Activated CD4-positive, alpha-beta T cell treated with anti-CD3 and anti-CD28 coated beads, Interleukin-2, amount 50 U/mL, for 48 hours (primary cell): ENCODE measurements around the gene MYLK2.

Source experiments
- DNase-seq, 2 experiments: peaks; one replicate each; pipeline ENCODE4 v3.0.0-alpha.2; 2020

Gene MYLK2

DNA sequence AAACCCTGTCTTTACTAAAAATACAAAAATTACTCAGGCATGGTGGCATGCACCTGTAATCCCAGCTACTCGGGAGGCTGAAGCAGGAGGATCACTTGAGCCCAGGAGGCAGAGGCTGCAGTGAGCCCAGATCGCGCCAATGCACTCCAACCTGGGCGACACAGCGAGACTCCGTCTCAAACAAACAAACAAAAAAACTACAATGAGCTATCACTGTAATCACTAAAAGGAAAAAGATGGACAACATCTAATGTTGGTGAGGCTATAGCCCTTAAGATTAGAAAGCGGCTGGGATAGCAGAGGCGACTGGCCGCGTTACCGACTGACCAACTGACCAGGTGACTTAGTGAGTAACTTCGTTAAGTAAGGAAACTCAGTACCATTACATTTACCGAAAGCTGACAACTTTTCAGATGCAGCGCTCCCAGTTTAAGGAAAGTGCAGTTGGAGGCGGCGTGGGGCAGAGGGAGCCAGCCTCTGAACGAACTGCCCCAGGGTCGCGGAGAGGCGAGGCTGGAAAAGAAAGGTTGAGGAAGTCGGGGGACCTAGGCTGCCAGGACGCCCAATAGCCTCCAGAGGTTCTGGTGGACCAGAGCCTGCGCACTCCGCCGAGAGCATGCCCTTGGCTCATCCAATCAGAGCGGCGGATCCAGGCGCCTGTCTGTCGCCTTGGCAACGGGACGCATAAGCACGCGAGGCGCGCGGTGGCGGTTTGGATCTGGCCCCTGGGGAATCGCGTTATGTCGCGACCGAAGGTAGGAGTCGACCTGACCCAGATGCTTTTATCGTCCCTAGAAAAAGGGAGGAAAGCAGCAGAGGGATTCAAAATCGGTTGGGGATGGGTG, 60.2 kb downstream of the MYLK2 start:
- peak; percentile 84 to 88 for DNase-seq

DNA sequence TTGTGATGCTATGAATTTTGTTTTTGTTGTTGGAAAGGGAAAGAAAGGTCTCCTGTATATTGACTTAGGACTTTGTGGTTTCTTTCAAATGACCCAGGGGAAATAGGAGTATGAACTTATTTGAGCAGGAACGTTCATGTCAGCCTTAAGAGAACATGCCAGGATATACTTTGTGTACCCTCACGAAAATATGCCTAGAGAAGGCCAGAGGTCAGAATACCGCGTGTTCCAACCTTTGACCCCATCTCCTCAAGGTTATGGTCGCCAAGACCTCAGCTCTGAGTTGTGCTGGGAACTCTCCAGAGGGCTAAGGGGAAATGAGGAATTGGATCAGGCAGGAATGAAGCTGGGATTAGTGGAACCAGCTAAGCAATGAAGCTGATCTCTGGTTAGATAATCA, 62.8 kb downstream of the MYLK2 start:
- no peak for DNase-seq

DNA sequence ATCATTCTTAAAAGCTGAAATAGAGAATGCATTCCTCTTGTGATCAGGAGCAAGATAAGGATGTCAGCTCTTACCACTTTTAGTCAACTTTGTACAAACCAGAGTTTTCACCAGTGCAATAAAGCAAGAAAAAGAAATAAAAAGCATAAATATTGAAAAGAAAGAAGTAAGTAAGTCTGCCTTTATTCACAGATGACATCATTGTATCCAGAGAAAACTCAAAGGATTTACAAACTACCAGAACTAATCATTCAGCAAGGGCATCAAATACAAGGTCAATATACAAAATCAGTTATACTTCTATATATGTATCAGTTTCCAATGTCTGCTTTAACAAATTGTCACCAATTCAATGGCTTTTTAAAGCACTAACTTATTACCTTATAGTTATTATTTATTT, 64.7 kb downstream of the MYLK2 start:
- no peak for DNase-seq
